CD14-positive monocyte (primary cell): ENCODE data around the gene FAM50B. TPM values are rescaled to one million over a fixed set of nuclear protein-coding genes. Genes with fewer than 3 reads are reported as not detected.

ENCODE experiments used
- DNase-seq, 3 donors: peaks; one replicate each; pipeline ENCODE4 v3.0.0-alpha.2; 2011 to 2022
- H2AFZ ChIP-seq: 2 replicates; pipeline ENCODE4 v1.6.0; 2012; ENCODE audit warnings: mild to moderate bottlenecking, low read depth, low read length, inconsistent platforms; ENCODE audit not compliant: insufficient read depth, poor library complexity, severe bottlenecking
- H3K27ac ChIP-seq, 2 donors: 1 replicate in 1 of 2; 2 replicates in 1 of 2; pipeline ENCODE4 v1.5.1; 2012 to 2013; ENCODE audit warnings: low read length in 2 of 2, control low read depth in 1 of 2, inconsistent platforms in 1 of 2, low read depth in 1 of 2, mild to moderate bottlenecking in 1 of 2
- H3K27me3 ChIP-seq, 2 donors: one replicate each; pipeline versions ENCODE4 v1.6.0 to v1.6.1; 2011 to 2013; ENCODE audit warnings: low read length in 2 of 2; ENCODE audit not compliant: control insufficient read depth in 2 of 2, insufficient read depth in 2 of 2
- H3K36me3 ChIP-seq, 2 donors: replicated peaks in 1 of 2; 1 replicate in 1 of 2; 2 replicates in 1 of 2; pipeline versions ENCODE4 v1.5.1 to v1.6.1; 2012 to 2013; ENCODE audit warnings: low read length in 2 of 2, control low read depth in 1 of 2, inconsistent platforms in 1 of 2, mild to moderate bottlenecking in 1 of 2; ENCODE audit not compliant: insufficient read depth in 2 of 2, control insufficient read depth in 1 of 2
- H3K4me1 ChIP-seq, 2 donors: 1 replicate in 1 of 2; 2 replicates in 1 of 2; pipeline versions ENCODE4 v1.5.1 to v1.6.1; 2012 to 2013; ENCODE audit warnings: low read length in 2 of 2, control low read depth in 1 of 2, inconsistent platforms in 1 of 2, mild to moderate bottlenecking in 1 of 2, moderate library complexity in 1 of 2; ENCODE audit not compliant: insufficient read depth in 2 of 2, control insufficient read depth in 1 of 2
- H3K4me2 ChIP-seq: replicated peaks from 2 replicates; pipeline ENCODE3; 2012; ENCODE audit warnings: low read length, moderate library complexity, mild to moderate bottlenecking; ENCODE audit not compliant: poor library complexity, severe bottlenecking; ENCODE audit errors: extremely low read depth
- H3K4me3 ChIP-seq, 3 experiments: fragments of 200-600 bp in 1 of 3; sonication (generic) in 1 of 3; replicated peaks in 1 of 3; 1 replicate in 2 of 3; 2 replicates in 1 of 3; pipeline ENCODE4 v1.5.1; 2011 to 2013; ENCODE audit warnings: low read length in 3 of 3, mild to moderate bottlenecking in 3 of 3, control low read depth in 2 of 3, low read depth in 2 of 3, inconsistent platforms in 1 of 3, moderate library complexity in 1 of 3
- H3K79me2 ChIP-seq: 2 replicates; pipeline ENCODE4 v1.6.0; 2012; ENCODE audit warnings: mild to moderate bottlenecking, control low read depth, inconsistent platforms, low read length, moderate library complexity; ENCODE audit not compliant: insufficient read depth
- H3K9ac ChIP-seq: 2 replicates; pipeline ENCODE4 v1.6.0; 2017; ENCODE audit warnings: low read length, mild to moderate bottlenecking; ENCODE audit not compliant: insufficient read depth, poor library complexity, severe bottlenecking
- H3K9me3 ChIP-seq, 2 donors: replicated peaks in 1 of 2; 1 replicate in 1 of 2; 2 replicates in 1 of 2; pipeline versions ENCODE4 v1.5.1 to v1.6.1; 2012 to 2013; ENCODE audit warnings: low read length in 2 of 2, control low read depth in 1 of 2; ENCODE audit not compliant: control insufficient read depth in 1 of 2, insufficient read depth in 1 of 2
- H4K20me1 ChIP-seq: 2 replicates; pipeline ENCODE4 v1.6.0; 2012; ENCODE audit warnings: mild to moderate bottlenecking, low read length, control low read depth, moderate library complexity; ENCODE audit not compliant: insufficient read depth
- H3K27ac Mint-ChIP-seq, 7 donors: one replicate each; pipeline ENCODE4 v1.8.0; 2020; ENCODE audit warnings: mild to moderate bottlenecking in 7 of 7, mixed read lengths in 7 of 7, moderate library complexity in 6 of 7, inconsistent platforms in 2 of 7
- H3K27me3 Mint-ChIP-seq, 3 donors: one replicate each; pipeline ENCODE4 v1.8.0; 2021 to 2022; ENCODE audit warnings: low read depth in 3 of 3, mild to moderate bottlenecking in 3 of 3, mixed read lengths in 3 of 3, moderate library complexity in 3 of 3, inconsistent platforms in 1 of 3
- H3K36me3 Mint-ChIP-seq, 2 donors: one replicate each; pipeline ENCODE4 v1.8.0; 2020; ENCODE audit warnings: mixed read lengths in 2 of 2, inconsistent platforms in 1 of 2, mild to moderate bottlenecking in 1 of 2
- H3K4me1 Mint-ChIP-seq: one replicate; pipeline ENCODE4 v1.8.0; 2020; ENCODE audit warnings: mild to moderate bottlenecking, mixed read lengths
- H3K4me3 Mint-ChIP-seq, 2 donors: one replicate each; pipeline ENCODE4 v1.8.0; 2020; ENCODE audit warnings: mild to moderate bottlenecking in 2 of 2, mixed read lengths in 2 of 2, moderate library complexity in 1 of 2
- H3K9me3 Mint-ChIP-seq, 7 donors: one replicate each; pipeline ENCODE4 v1.8.0; 2020 to 2022; ENCODE audit warnings: mixed read lengths in 7 of 7, mild to moderate bottlenecking in 6 of 7, moderate library complexity in 6 of 7, inconsistent platforms in 2 of 7
- CTCF ChIP-seq: fragments of 200-600 bp; IDR thresholded peaks from one replicate; pipeline ENCODE4 v1.8.0; 2022; ENCODE audit warnings: antibody characterized with exemption, mild to moderate bottlenecking
- WGBS: methylation state at CpG from one replicate; pipeline ENCODE4 v1.1.5; 2013; ENCODE audit warnings: missing lambda C conversion rate; ENCODE audit not compliant: insufficient coverage; 5-methylcytosine and 5-hydroxymethylcytosine counted together
- intact Hi-C, 2 donors: fragments of 100-400 bp; cut with micrococcal nuclease; formaldehyde crosslinking; loops; one replicate each; pipeline versions ENCODE4 v1.15.0 to v1.15.1; 2023
- polyA plus RNA-seq, 3 donors: library from polyadenylated mRNA; depleted of rRNA in 1 of 3; unstranded in 2 of 3; stranded (reverse) in 1 of 3; fragments of 300-500 nt in 2 of 3; fragments of >200 nt in 1 of 3; fragmentation: Illumina TruSeq in 2 of 3; gene quantifications; 1 replicate in 2 of 3; 2 replicates in 1 of 3; pipeline ENCODE4 v1.2.3, GENCODE V29; 2012 to 2021

FAM50B gene
- polyA plus RNA-seq, 3 donors = 1.8 to 3.3 (median 3.0) TPM

DNA sequence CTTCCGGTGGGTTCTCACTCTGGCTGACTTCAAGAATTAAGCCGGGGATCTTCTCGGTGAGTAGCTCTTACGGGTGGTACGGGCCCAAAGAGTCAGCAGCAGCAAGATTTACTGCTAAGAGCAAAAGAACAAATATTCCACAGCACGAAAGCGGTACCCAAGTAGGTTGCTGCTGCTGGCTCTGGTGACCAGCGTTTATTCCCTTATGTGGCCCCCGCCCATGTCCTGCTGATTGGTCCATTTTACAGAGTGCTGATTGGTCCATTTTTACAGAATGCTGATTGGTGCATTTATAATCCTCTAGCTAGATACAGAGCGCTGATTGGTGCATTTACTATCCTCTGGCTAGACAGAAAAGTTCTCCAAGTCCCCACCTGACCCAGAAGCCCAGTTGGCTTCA is 44.3 kb downstream of the FAM50B start:
- H4K20me1 ChIP-seq = no peaks in the 10 kb centered on the region
- no peaks in the 10 kb centered on the region for H3K4me1 ChIP-seq
- Mint-ChIP-seq H3K9me3 (peaks cover 0 to 5% (median 0%) of the 10 kb centered on the region in 7 donors), H3K4me1 (no peaks in the 10 kb centered on the region), H3K27ac (no peak overlapping the region), H3K4me3 (no peak overlapping the region), H3K27me3 (peaks cover 0 to 3% (median 2%) of the 10 kb centered on the region in 3 donors), H3K36me3 (no peaks in the 10 kb centered on the region)
- H3K36me3 ChIP-seq = no peaks in the 10 kb centered on the region
- no peak overlapping the region for H3K4me2 ChIP-seq
- H3K79me2 ChIP-seq = no peaks in the 10 kb centered on the region
- no peaks in the 10 kb centered on the region for H3K9me3 ChIP-seq
- H3K9ac ChIP-seq = no peak overlapping the region
- H3K27me3 ChIP-seq = no peaks in the 10 kb centered on the region
- intact Hi-C loops = no loop called here
- no peak for DNase-seq
- no peak overlapping the region for H3K27ac ChIP-seq
- no peak overlapping the region for H2AFZ ChIP-seq
- no peak for TF ChIP-seq CTCF
- 96% methylated on average over 10 of the region's 10 CpGs for WGBS
- no peak overlapping the region for H3K4me3 ChIP-seq

DNA sequence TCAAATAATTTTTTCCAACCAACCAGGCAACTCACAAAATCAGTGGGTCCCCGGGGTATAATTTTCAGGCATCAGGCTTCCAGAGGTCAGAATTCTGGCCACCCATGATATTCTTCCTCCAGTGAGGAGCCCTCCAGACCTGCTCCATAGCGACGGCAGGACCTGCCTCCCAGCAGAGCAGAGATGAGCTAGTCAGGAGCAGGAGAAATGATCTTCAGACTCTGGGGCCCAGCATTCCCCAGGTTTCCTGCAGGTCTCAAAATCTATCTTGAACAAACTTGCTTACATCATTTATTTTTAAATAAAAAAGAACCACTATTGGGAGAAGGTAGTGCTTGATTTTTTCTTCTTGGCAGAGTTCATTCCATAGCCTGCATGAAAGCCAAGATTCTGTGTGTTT is 44.7 kb downstream of the FAM50B start:
- no peaks in the 10 kb centered on the region for H3K4me1 ChIP-seq
- Mint-ChIP-seq H3K4me3 (no peak overlapping the region), H3K27me3 (peaks cover 0 to 5% (median 3%) of the 10 kb centered on the region in 3 donors), H3K9me3 (peaks cover 0 to 5% (median 0%) of the 10 kb centered on the region in 7 donors), H3K4me1 (no peaks in the 10 kb centered on the region), H3K36me3 (no peaks in the 10 kb centered on the region), H3K27ac (no peak overlapping the region)
- no peaks in the 10 kb centered on the region for H4K20me1 ChIP-seq
- no peak for TF ChIP-seq CTCF
- H3K36me3 ChIP-seq = no peaks in the 10 kb centered on the region
- no peaks in the 10 kb centered on the region for H3K27me3 ChIP-seq
- no peak overlapping the region for H3K27ac ChIP-seq
- H3K9ac ChIP-seq = no peak overlapping the region
- 95% methylated on average over 3 of the region's 3 CpGs for WGBS
- H2AFZ ChIP-seq = no peak overlapping the region
- DNase-seq = no peak
- no peaks in the 10 kb centered on the region for H3K79me2 ChIP-seq
- H3K4me3 ChIP-seq = no peak overlapping the region
- intact Hi-C loops = no loop called here
- no peaks in the 10 kb centered on the region for H3K9me3 ChIP-seq
- no peak overlapping the region for H3K4me2 ChIP-seq
